HEK293 (cell line): ENCODE data around the gene DIP2A.

Source experiments
- ATF2 ChIP-seq: fragments of 450-650 bp; formaldehyde crosslinking; IDR thresholded peaks from 2 replicates; pipeline ENCODE4 v1.5.1; 2016; ENCODE audit warnings: missing biosample characterization, missing genetic modification characterization, low read depth
- CTCF ChIP-seq: fragments of 450-650 bp; formaldehyde crosslinking; IDR thresholded peaks from 2 replicates; pipeline ENCODE4 v1.5.1; 2016; ENCODE audit warnings: missing biosample characterization, missing genetic modification characterization
- REST ChIP-seq: fragments of 450-650 bp; formaldehyde crosslinking; IDR thresholded peaks from 2 replicates; pipeline ENCODE4 v1.5.1; 2016; ENCODE audit warnings: missing biosample characterization, missing genetic modification characterization
- YY1 ChIP-seq: fragments of 450-650 bp; formaldehyde crosslinking; IDR thresholded peaks from 2 replicates; pipeline ENCODE4 v1.5.1; 2018; ENCODE audit warnings: missing biosample characterization, missing genetic modification characterization
- ZNF169 ChIP-seq: fragments of 450-650 bp; formaldehyde crosslinking; IDR thresholded peaks from 2 replicates; pipeline ENCODE4 v1.5.1; 2016; ENCODE audit warnings: missing biosample characterization, missing genetic modification characterization
- ZNF274 ChIP-seq, 2 experiments: fragments of 200-500 bp in 1 of 2; fragments of 450-650 bp in 1 of 2; sonication (Bioruptor generic) in 1 of 2; formaldehyde crosslinking in 1 of 2; IDR thresholded peaks; 2 replicates each; pipeline versions ENCODE4 v1.5.1 to v1.6.1; 2014 to 2016; ENCODE audit warnings: borderline replicate concordance in 1 of 2, inconsistent platforms in 1 of 2, low read length in 1 of 2, missing biosample characterization in 1 of 2, missing genetic modification characterization in 1 of 2
- ZNF391 ChIP-seq: fragments of 450-650 bp; formaldehyde crosslinking; IDR thresholded peaks from 2 replicates; pipeline ENCODE4 v1.5.1; 2016; ENCODE audit warnings: low read depth, missing biosample characterization, missing genetic modification characterization, borderline replicate concordance
- ZNF423 ChIP-seq: fragments of 450-650 bp; formaldehyde crosslinking; IDR thresholded peaks from 2 replicates; pipeline ENCODE4 v1.5.1; 2016; ENCODE audit warnings: missing biosample characterization, missing genetic modification characterization
- ZNF530 ChIP-seq: fragments of 450-650 bp; formaldehyde crosslinking; IDR thresholded peaks from 2 replicates; pipeline ENCODE4 v1.5.1; 2016; ENCODE audit warnings: low read depth, missing biosample characterization, missing genetic modification characterization
- ZNF660 ChIP-seq: fragments of 450-650 bp; IDR thresholded peaks from 2 replicates; pipeline ENCODE4 v1.5.1; 2018; ENCODE audit warnings: missing biosample characterization, mild to moderate bottlenecking, missing genetic modification characterization

GRCh38 chr21:46442938-46443337 is 15.8 kb upstream of the DIP2A start:
- TF ChIP-seq ATF2 (tag by site-specific recombination) (no peak), ZNF391 (tag by site-specific recombination) (no peak), ZNF530 (tag by site-specific recombination) (no peak), CTCF (tag by site-specific recombination) (no peak), REST (tag by site-specific recombination) (no peak), ZNF660 (tag by site-specific recombination) (no peak), ZNF169 (tag by site-specific recombination) (no peak), ZNF423 (tag by site-specific recombination) (no peak), YY1 (no peak), ZNF274 (IDR thresholded peaks at IDR 0.05; ENCODE audit: low read length) (no peak), ZNF274 (tag by site-specific recombination; IDR thresholded peaks at IDR 0.05; ENCODE audit: borderline replicate concordance) (no peak)
